Islet precursor cell (in vitro differentiated cells): ENCODE results near the gene DCAF12.
"Not testable (repeated sequence)": the region's sequence is repeated elsewhere in the genome, so short reads cannot be mapped to it uniquely, and the experiment has no call there.

Source experiments
- DNase-seq: peaks from one replicate; pipeline ENCODE4 v3.0.0-alpha.2; 2018

DCAF12 gene

GRCh38 chr9:34059281-34059680 is 67.2 kb downstream of the DCAF12 start:
- DNase-seq = no peak

GRCh38 chr9:34049630-34050384 is 76.7 kb downstream of the DCAF12 start:
- peak; percentile 50 for DNase-seq

- DNase-seq = peak; percentile 98
Observed at GRCh38 chr9:34048727-34049629, 77.5 kb downstream of the DCAF12 start, which contains the start of gene UBAP2. UBAP2 (minus strand) TSS chr9:34048887; CDS start chr9:34017148, 31,739 bp downstream.

GRCh38 chr9:34047864-34048726 is 78.4 kb downstream of the DCAF12 start:
- DNase-seq = peak; percentile 69

GRCh38 chr9:34046784-34047379 is 79.6 kb downstream of the DCAF12 start:
- peak; percentile 56 for DNase-seq

- DNase-seq = no peak
Observed at GRCh38 chr9:34045903-34046302, 80.6 kb downstream of the DCAF12 start.

- DNase-seq = not testable (repeated sequence)
Observed at GRCh38 chr9:34042074-34042473, 84.4 kb downstream of the DCAF12 start.

GRCh38 chr9:34038851-34039250 is 87.6 kb downstream of the DCAF12 start:
- DNase-seq = not testable (repeated sequence)

GRCh38 chr9:34037626-34038025 is 88.9 kb downstream of the DCAF12 start:
- no peak for DNase-seq

- no peak for DNase-seq
Observed at GRCh38 chr9:34036625-34037024, 89.9 kb downstream of the DCAF12 start.
